Right atrium auricular region (tissue), 2 donors: ENCODE data around the gene MAPK8. TPM values are rescaled to one million over a fixed set of nuclear protein-coding genes. Genes with fewer than 3 reads are reported as not detected.

Experiments
- DNase-seq: peaks from one replicate; pipeline ENCODE4 v3.0.0-alpha.2; 2019; ENCODE audit warnings: low spot score
- H3K27ac ChIP-seq, 2 donors: fragments of 200-600 bp; sonication (generic); 1 replicate in 1 of 2; 2 replicates in 1 of 2; pipeline ENCODE4 v1.5.1; 2016 to 2019
- H3K27me3 ChIP-seq, 2 donors: fragments of 200-600 bp; sonication (generic); one replicate each; pipeline versions ENCODE4 v1.5.1 to v1.6.0; 2017 to 2019
- H3K36me3 ChIP-seq: fragments of 200-600 bp; sonication (generic); one replicate; pipeline ENCODE4 v1.5.1; 2016
- H3K4me1 ChIP-seq, 2 donors: fragments of 200-600 bp; sonication (generic); one replicate each; pipeline versions ENCODE4 v1.5.1 to v1.6.0; 2017 to 2019
- H3K4me3 ChIP-seq, 2 donors: fragments of 200-600 bp; sonication (generic); 1 replicate in 1 of 2; 2 replicates in 1 of 2; pipeline ENCODE4 v1.5.1; 2017 to 2019; ENCODE audit warnings: mild to moderate bottlenecking in 1 of 2, moderate library complexity in 1 of 2
- H3K9me3 ChIP-seq, 2 donors: fragments of 200-600 bp; sonication (generic); one replicate each; pipeline ENCODE4 v1.5.1; 2019
- total RNA-seq, 2 donors: library from RNA; depleted of rRNA; stranded (reverse); fragments of >200 nt; gene quantifications; one replicate each; pipeline ENCODE4 v1.1.0, GENCODE V29; 2016
- TF ChIP-seq, protein P1 (sequence below), 2 donors: fragments of 200-600 bp; sonication (generic); IDR thresholded peaks; one replicate each; pipeline ENCODE4 v1.5.1; 2019; ENCODE audit warnings: antibody characterized with exemption in 2 of 2

Gene MAPK8
- total RNA-seq, 2 donors from 2014 or later, result 22.3 to 26.5 TPM

DNA sequence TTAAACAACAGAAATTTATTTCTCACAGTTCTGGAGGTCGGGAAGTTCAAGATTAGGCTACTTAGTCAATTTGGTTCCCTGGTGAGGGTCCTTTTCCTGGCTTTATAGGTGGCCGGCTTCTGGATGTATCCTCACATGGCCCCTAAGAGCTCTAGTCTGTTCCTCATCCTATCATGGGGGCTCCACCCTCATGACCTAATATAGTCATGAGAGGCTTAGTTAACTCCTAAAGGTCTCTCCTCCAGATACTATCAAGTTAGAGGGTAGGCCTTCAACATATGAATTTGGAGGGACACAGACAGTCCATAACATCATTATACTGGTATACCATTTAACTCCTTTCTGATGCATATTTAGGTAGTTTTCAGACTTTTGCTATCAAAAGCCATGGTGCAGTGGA is 7.6 kb downstream of the MAPK8 start:
- DNase-seq, result no peak
- TF ChIP-seq, protein P1, sequence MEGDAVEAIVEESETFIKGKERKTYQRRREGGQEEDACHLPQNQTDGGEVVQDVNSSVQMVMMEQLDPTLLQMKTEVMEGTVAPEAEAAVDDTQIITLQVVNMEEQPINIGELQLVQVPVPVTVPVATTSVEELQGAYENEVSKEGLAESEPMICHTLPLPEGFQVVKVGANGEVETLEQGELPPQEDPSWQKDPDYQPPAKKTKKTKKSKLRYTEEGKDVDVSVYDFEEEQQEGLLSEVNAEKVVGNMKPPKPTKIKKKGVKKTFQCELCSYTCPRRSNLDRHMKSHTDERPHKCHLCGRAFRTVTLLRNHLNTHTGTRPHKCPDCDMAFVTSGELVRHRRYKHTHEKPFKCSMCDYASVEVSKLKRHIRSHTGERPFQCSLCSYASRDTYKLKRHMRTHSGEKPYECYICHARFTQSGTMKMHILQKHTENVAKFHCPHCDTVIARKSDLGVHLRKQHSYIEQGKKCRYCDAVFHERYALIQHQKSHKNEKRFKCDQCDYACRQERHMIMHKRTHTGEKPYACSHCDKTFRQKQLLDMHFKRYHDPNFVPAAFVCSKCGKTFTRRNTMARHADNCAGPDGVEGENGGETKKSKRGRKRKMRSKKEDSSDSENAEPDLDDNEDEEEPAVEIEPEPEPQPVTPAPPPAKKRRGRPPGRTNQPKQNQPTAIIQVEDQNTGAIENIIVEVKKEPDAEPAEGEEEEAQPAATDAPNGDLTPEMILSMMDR (IDR thresholded peaks at IDR 0.05), result no peak
- Histone ChIP-seq H3K4me1 (peaks cover 0 to 14% of the 10 kb centered on the region in 2 donors), H3K9me3 (no peaks in the 10 kb centered on the region), H3K27me3 (no peaks in the 10 kb centered on the region), H3K36me3 (no peaks in the 10 kb centered on the region), H3K4me3 (no peak overlapping the region), H3K27ac (no peak overlapping the region)

DNA sequence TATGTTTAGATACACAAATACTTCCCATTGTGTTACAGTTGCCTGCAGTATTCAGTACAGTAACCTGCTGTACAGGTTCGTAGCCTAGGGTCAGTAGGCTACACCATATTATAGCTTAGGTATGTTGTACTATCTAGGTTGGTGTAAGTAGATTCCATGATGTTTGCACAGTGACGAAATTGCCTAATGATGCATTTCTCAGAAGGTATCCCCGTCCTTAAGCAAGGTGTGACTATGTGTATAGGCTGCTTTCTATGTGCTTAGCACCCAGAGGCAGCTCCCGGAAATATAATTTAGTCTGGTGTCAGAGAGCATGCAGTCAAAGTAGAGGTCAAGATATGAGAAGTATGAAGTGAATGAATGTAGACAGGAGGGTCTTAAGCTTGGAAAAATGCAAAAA is 9.8 kb downstream of the MAPK8 start:
- Histone ChIP-seq H3K9me3 (no peaks in the 10 kb centered on the region), H3K4me1 (peaks cover 0 to 6% of the 10 kb centered on the region in 2 donors), H3K36me3 (no peaks in the 10 kb centered on the region), H3K27me3 (no peaks in the 10 kb centered on the region), H3K4me3 (no peak overlapping the region), H3K27ac (no peak overlapping the region)
- DNase-seq, result no peak
- TF ChIP-seq, protein P1 (IDR thresholded peaks at IDR 0.05), result no peak

DNA sequence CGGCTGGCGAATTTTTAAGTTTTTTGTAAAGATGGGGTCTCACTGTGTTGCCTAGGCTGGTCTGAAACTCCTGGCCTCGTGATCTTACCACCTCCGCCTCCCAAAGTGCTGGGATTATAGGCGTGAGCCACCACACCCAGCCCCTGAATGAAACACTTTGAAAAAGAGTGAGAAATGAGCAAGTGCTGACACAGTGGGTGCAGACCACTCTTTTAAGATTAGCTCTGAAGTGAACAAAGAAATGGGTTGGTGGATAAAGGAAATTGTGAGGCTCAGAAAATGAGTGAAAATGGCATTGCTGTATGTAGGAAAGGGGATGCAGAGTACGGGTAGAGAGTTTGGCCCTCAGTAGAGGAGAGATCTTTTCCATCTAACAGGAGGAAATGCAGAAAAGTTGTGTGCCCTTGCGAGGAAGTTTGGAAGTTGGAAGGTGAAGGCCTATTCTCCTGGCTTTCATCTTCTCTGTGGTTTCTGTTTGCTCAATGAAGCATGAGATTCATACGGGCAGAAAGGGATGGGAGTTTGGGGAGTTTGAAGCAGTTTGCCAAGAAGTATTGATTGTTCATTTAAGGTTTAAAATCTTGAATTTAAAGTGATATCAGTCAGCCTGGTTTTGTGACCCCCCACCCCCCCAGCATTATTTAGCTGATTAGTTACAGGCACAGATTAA is 11.0 kb downstream of the MAPK8 start:
- H3K9me3 ChIP-seq, result no peaks in the 10 kb centered on the region
- TF ChIP-seq, protein P1 (IDR thresholded peaks at IDR 0.05), result no peak
- no peak overlapping the region for H3K27ac ChIP-seq
- H3K4me1 ChIP-seq, result peaks cover 0 to 16% of the 10 kb centered on the region in 2 donors
- DNase-seq, result no peak
- no peak overlapping the region for H3K4me3 ChIP-seq
- H3K27me3 ChIP-seq, result no peaks in the 10 kb centered on the region
- H3K36me3 ChIP-seq, result no peaks in the 10 kb centered on the region

DNA sequence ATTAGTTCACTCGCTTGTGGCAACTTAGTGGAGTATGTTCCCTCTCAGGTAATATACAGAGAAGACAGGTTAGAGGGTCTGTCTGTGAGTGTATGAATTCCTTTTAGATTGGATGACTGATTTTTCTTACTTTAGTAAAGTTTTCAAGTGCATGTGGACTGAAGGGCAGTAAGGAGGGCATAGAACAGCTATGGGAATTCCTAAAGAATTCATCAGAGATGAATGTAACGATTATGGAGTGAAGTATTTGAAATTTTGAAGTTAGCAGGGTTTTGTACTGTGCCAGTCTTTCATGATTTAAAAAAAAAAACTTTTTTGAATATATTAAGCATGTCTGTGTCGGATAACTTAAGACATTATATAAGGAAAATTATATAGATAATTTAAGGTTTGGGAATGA is 15.5 kb downstream of the MAPK8 start:
- TF ChIP-seq, protein P1 (IDR thresholded peaks at IDR 0.05), result no peak

DNA sequence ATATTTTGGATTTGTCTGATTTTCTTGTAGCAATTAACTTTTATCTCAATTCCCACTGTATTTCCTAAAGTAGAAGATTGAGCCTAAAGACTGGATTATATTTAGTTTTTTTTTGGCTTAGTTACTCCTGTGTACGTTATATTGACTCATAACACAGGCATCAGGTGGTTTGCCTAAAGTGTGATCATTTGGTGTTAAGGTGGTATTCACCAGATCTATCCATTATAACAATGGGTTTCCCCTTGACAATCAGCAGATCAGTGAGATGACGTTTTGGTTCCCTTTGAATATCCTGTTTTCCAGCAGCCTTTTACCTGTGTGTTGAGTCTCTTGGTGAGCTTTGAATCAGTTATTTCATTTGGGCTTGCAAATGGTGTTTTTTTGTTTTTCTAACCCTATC is 18.1 kb downstream of the MAPK8 start:
- no peaks in the 10 kb centered on the region for H3K36me3 ChIP-seq
- H3K9me3 ChIP-seq, result no peaks in the 10 kb centered on the region
- no peak for DNase-seq
- no peaks in the 10 kb centered on the region for H3K27me3 ChIP-seq
- H3K4me3 ChIP-seq, result no peak overlapping the region
- TF ChIP-seq, protein P1 (IDR thresholded peaks at IDR 0.05), result no peak
- H3K4me1 ChIP-seq, result peaks cover 0 to 10% of the 10 kb centered on the region in 2 donors
- H3K27ac ChIP-seq, result no peak overlapping the region

More for the DNA sequence above, 15.5 kb downstream of the MAPK8 start:
- Histone ChIP-seq H3K27ac (no peak overlapping the region), H3K27me3 (no peaks in the 10 kb centered on the region), H3K4me3 (no peak overlapping the region), H3K4me1 (peaks cover 0 to 16% of the 10 kb centered on the region in 2 donors), H3K9me3 (no peaks in the 10 kb centered on the region), H3K36me3 (no peaks in the 10 kb centered on the region)
- no peak for DNase-seq

DNA sequence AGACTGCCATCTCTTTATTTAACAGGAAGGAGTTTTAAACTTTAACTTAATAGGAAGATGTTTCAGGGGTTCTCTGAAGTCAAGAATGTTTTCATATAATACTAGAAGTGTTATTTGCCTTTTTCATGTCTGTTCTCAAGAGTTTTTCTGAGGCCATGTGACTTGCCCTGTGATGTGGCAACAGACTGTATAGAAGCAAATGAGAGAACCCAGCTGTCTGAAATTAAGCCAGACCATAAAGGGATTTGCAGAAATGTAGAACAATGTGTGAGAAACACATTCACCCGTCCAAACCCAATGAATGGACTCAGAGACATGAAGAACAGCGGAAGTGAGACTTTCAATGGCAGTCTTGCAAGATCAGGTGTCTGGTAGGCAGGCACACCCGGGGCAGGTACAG is 23.8 kb downstream of the MAPK8 start:
- no peaks in the 10 kb centered on the region for H3K36me3 ChIP-seq
- no peak for DNase-seq
- H3K9me3 ChIP-seq, result peaks cover 0 to 5% of the 10 kb centered on the region in 2 donors
- no peak overlapping the region for H3K4me3 ChIP-seq
- no peaks in the 10 kb centered on the region for H3K27me3 ChIP-seq
- H3K27ac ChIP-seq, result no peak overlapping the region
- peaks cover 0 to 13% of the 10 kb centered on the region in 2 donors for H3K4me1 ChIP-seq
- TF ChIP-seq, protein P1 (IDR thresholded peaks at IDR 0.05), result no peak
